Right lobe of liver (tissue), 6 donors: Measurements from ENCODE around the gene NUF2. TPM values are rescaled to one million over a fixed set of nuclear protein-coding genes. Genes with fewer than 3 reads are reported as not detected.

Experiments
- ATAC-seq, 4 donors: fragments of 200-7000 bp; cut with Tn5 transposase; one replicate each; pipeline ENCODE4 v1.9.1; 2020; ENCODE audit warnings: mild to moderate bottlenecking in 4 of 4, moderate library complexity in 4 of 4
- DNase-seq, 3 donors: peaks; one replicate each; pipeline ENCODE4 v3.0.0-alpha.2; 2020
- H3K27ac ChIP-seq, 3 donors: fragments of 200-600 bp; one replicate each; pipeline ENCODE4 v1.8.0; 2022
- H3K27me3 ChIP-seq, 2 donors: fragments of 200-600 bp; one replicate each; pipeline ENCODE4 v1.8.0; 2022
- H3K36me3 ChIP-seq, 4 donors: fragments of 200-600 bp; sonication (generic) in 1 of 4; one replicate each; pipeline versions ENCODE4 v1.5.1 to v1.8.0; 2017 to 2022; ENCODE audit warnings: control low read depth in 1 of 4
- H3K4me1 ChIP-seq, 4 donors: fragments of 200-600 bp; sonication (generic) in 1 of 4; one replicate each; pipeline versions ENCODE4 v1.5.1 to v1.8.0; 2017 to 2022; ENCODE audit warnings: control low read depth in 1 of 4
- H3K4me3 ChIP-seq, 3 donors: fragments of 200-600 bp; one replicate each; pipeline ENCODE4 v1.8.0; 2022
- H3K9me3 ChIP-seq, 4 donors: fragments of 200-600 bp; sonication (generic) in 1 of 4; one replicate each; pipeline versions ENCODE4 v1.5.1 to v1.8.0; 2017 to 2022; ENCODE audit warnings: control low read depth in 1 of 4
- POLR2A ChIP-seq: fragments of 450-650 bp; IDR thresholded peaks from one replicate; pipeline ENCODE4 v1.6.1; 2017; ENCODE audit warnings: antibody characterized with exemption, mild to moderate bottlenecking
- WGBS: methylation state at CpG from one replicate; pipeline ENCODE4 v1.1.6; 2018; ENCODE audit warnings: low coverage, low lambda C conversion rate; ENCODE audit not compliant: insufficient coverage; ENCODE audit errors: missing lambda C conversion rate; 5-methylcytosine and 5-hydroxymethylcytosine counted together
- intact Hi-C, 2 donors: fragments of 100-400 bp; cut with DNase I; formaldehyde crosslinking; loops; one replicate each; pipeline versions ENCODE4 v1.11.2 to v1.14.1; 2022
- total RNA-seq, 6 experiments: library from RNA; depleted of rRNA in 2 of 6; stranded (reverse); fragments of >200 nt in 2 of 6; fragmentation: NEBNext Ultra II Directional in 3 of 6; extraction: Animal tissue kit (Norgen Biotek cat#: 25700) in 3 of 6; gene quantifications; one replicate each; pipeline versions ENCODE4 v1.1.0 to v1.2.4, GENCODE V29; 2016 to 2023
- TF ChIP-seq, protein P1 (sequence below), 4 donors: fragments of 200-600 bp in 3 of 4; fragments of 450-650 bp in 1 of 4; IDR thresholded peaks; one replicate each; pipeline versions ENCODE4 v1.5.1 to v1.8.0; 2016 to 2022; ENCODE audit warnings: antibody characterized with exemption in 4 of 4, mild to moderate bottlenecking in 2 of 4
- donor health status: DM: no; HTN: yes; CAD: no.
- donor health status: DM: no; HTN: no; CAD: no.
- donor health status: DM: no; HTN: no; CAD: no.
- donor health status: DM: no; HTN: yes; CAD: no.
- donor health status: DM: no; HTN: yes; CAD: no.

Gene NUF2
- total RNA-seq, 6 experiments from 2014 or later: 0.26 to 1.3 (median 0.98) TPM; not detected in 1

DNA sequence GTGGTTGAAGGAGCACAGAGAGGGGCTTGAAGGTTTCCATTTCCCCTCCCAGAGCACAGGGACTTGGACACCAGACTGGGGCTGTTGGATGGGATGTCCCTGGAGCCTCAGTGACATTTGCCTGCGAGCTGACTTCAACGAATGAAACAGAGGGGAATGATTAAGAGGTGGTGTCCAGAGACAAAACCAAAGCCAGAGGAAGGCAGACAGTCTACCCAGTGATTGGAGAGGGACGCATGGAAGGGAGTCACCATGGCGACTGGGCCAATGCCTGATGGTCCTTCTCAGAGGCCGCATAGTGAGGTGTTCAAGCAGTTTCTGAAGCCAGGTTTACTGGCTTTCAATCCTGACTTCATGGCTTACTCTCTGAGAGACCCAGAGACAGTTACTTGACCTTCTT, 77.2 kb downstream of the NUF2 start:
- intact Hi-C loops: no loop called here
- TF ChIP-seq POLR2A: no peak
- TF ChIP-seq, protein P1, sequence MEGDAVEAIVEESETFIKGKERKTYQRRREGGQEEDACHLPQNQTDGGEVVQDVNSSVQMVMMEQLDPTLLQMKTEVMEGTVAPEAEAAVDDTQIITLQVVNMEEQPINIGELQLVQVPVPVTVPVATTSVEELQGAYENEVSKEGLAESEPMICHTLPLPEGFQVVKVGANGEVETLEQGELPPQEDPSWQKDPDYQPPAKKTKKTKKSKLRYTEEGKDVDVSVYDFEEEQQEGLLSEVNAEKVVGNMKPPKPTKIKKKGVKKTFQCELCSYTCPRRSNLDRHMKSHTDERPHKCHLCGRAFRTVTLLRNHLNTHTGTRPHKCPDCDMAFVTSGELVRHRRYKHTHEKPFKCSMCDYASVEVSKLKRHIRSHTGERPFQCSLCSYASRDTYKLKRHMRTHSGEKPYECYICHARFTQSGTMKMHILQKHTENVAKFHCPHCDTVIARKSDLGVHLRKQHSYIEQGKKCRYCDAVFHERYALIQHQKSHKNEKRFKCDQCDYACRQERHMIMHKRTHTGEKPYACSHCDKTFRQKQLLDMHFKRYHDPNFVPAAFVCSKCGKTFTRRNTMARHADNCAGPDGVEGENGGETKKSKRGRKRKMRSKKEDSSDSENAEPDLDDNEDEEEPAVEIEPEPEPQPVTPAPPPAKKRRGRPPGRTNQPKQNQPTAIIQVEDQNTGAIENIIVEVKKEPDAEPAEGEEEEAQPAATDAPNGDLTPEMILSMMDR (IDR thresholded peaks at IDR 0.05): no peak
- WGBS: 74% methylated on average over 5 of the region's 5 CpGs
- no peaks in the 10 kb centered on the region for H3K9me3 ChIP-seq
- no peaks in the 10 kb centered on the region for H3K36me3 ChIP-seq
- DNase-seq (no peak), ATAC-seq (no peak)
- no peaks in the 10 kb centered on the region for H3K27me3 ChIP-seq
- H3K4me3 ChIP-seq: no peak overlapping the region
- H3K4me1 ChIP-seq: no peaks in the 10 kb centered on the region
- H3K27ac ChIP-seq: no peak overlapping the region

DNA sequence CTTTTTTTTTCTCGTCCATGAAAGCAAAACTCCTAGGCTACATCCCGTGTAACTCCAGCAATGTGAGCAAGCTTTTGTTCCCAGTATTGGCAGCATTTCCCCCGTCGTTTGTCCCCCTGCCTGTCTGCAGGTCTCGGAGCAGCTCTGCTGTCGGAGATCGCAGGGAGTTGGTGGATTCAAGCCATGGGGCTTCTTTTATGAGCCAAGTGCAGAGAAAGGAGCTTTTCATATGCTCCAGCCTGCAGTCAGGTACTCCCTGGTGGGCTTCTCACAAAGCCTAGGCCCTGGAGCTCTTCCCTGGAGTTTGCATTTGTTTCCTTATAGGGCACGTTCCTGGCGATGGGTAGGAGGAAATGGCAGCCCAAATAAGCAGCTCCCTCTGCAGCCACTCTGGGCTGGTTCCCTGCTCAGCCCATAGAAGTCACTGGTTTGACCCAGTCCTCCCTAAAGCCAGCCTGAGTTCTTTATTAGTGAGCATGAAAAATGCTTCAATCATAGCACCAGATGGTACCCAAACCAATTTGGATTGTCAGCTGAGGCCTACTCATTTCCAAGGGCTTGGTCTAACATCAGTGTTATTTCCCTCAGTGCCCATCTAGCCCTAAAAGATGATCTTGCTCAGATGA, 78.3 kb downstream of the NUF2 start:
- intact Hi-C loops: no loop called here
- ATAC-seq: no peak
- WGBS: 46% methylated on average over 8 of the region's 9 CpGs

DNA sequence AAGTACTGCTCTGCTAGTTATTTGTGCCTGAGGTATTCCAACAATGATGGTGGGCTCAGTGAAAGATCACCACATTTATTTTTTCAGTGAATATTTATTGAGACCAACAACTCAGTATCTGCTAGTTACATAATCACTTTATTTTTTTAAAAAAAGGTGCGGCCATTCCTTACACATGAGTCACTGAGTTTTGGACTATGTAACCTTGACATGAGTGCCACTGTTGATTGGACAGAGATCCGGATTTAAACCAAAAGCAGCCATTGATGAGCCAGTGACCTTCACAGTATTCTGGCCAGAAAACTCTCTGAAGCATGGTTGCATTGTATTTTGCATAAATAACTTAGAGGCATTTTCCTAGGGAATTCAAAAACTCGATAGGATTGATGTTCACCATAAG, 79.5 kb downstream of the NUF2 start:
- no peaks in the 10 kb centered on the region for H3K27me3 ChIP-seq
- no peaks in the 10 kb centered on the region for H3K4me1 ChIP-seq
- intact Hi-C loops: no loop called here
- no peak overlapping the region for H3K4me3 ChIP-seq
- H3K27ac ChIP-seq: no peak overlapping the region
- ATAC-seq: no peak
- WGBS: 71% methylated on average over 3 of the region's 3 CpGs
- DNase-seq: no peak
- H3K9me3 ChIP-seq: no peaks in the 10 kb centered on the region
- no peaks in the 10 kb centered on the region for H3K36me3 ChIP-seq
- TF ChIP-seq, protein P1 (IDR thresholded peaks at IDR 0.05): no peak
- no peak for TF ChIP-seq POLR2A

More for the DNA sequence above, 78.3 kb downstream of the NUF2 start:
- no peak overlapping the region for H3K27ac ChIP-seq
- DNase-seq: no peak
- H3K4me1 ChIP-seq: no peaks in the 10 kb centered on the region
- no peak overlapping the region for H3K4me3 ChIP-seq
- no peaks in the 10 kb centered on the region for H3K27me3 ChIP-seq
- TF ChIP-seq, protein P1 (IDR thresholded peaks at IDR 0.05): no peak
- no peak for TF ChIP-seq POLR2A
- H3K9me3 ChIP-seq: no peaks in the 10 kb centered on the region
- H3K36me3 ChIP-seq: no peaks in the 10 kb centered on the region

Other genes starting within 250 kb of the NUF2 start
- 10 to 100 TPM in 2 of 6 experiments, 1 to 10 TPM in 4; 2.6 to 13.3 (median 8.2) TPM for gene RGS5, start 119.0 kb upstream of the NUF2 start, total RNA-seq